ENCODE results near the gene PIP4P1. TPM values are rescaled to one million over a fixed set of nuclear protein-coding genes. Genes with fewer than 3 reads are reported as not detected.
A peak's percentile ranks its signal among the peaks of the same experiment; 100 is the strongest.

PIP4P1 gene
- total and polyA plus RNA-seq, 2 of the 8 experiments (the other 6 are each of a cell fraction or from before 2014, with no cell fraction given), result 29.5 to 60.0 TPM

DNA sequence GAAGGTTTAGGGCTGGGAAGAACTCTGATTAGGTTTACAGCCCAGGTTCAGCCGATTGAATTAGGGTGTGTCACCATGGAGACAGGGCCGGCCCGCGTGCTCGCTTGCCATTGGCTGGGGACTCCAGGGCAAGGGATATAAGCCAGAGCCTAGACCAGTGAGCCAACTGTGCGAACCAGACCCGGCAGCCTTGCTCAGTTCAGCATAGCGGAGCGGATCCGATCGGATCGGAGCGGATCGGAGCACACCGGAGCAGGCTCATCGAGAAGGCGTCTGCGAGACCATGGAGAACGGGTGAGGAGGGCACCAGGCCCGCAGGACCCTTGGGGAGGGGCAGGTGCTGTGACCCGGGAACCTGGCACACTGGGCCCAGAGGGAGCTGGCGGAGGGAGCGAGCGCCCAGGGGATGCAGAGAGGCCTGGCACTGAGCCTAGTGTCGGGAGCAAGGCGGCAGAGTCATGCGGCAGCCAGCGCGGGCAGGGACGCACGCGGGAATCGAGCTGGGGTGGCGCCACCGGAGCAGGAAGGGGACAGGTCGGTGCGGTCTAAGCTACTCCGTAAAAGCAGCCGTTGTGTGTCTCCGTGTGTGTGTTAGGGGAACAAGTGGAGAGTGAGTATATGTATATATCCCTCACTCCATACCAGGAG is 8.1 kb upstream of the PIP4P1 start, which contains the start of gene PNP:
TSS of gene PNP (plus strand) at position 165 of the 648 bp plus-strand sequence. CDS start at position 284, 119 bp downstream.
- Histone ChIP-seq H2BK12ac (ENCODE audit: low read depth, low read length) (peak within 1 kb of the TSS; percentile 93), H3K27ac (ENCODE audit: low read depth, low read length) (peak within 1 kb of the TSS; percentile 63), H3K18ac (ENCODE audit: extremely low read depth, low read length) (peak within 1 kb of the TSS; percentile 85), H3K23ac (ENCODE audit: insufficient read length) (no peak within 1 kb of the TSS), H2AK5ac (ENCODE audit: low read depth, low read length) (no peak within 1 kb of the TSS; the same call in 1 of the 2 replicates), H4K91ac (replicated peaks; ENCODE audit: insufficient read length, low read length) (peak within 1 kb of the TSS; percentile 86), H3K4me3 (ENCODE audit: extremely low read depth in 1 of 4, insufficient read depth in 2 of 4, low read depth in 3 of 4, low read length in 4 of 4) (peak within 1 kb of the TSS; percentile 85 to 97 (median 90)), H2BK120ac (replicated peaks; ENCODE audit: low read depth, low read length) (peak within 1 kb of the TSS; percentile 59), H4K20me1 (replicated peaks in 1 of 2; ENCODE audit: control insufficient read depth in 1 of 2, insufficient read depth in 2 of 2, low read length in 2 of 2) (peaks cover 4 to 8% of the 10 kb centered on the region in 2 experiments), H3K9ac (replicated peaks in 1 of 4; ENCODE audit: extremely low read depth in 1 of 4, low read depth in 3 of 4, low read length in 3 of 4) (peak within 1 kb of the TSS; percentile 78 to 95 (median 92)), H3K23me2 (ENCODE audit: low read depth, low read length) (peaks cover 10% of the 10 kb centered on the region), H4K5ac (ENCODE audit: insufficient read length, low read depth, low read length) (peak within 1 kb of the TSS; percentile 86), H2AFZ (ENCODE audit: low read length) (peak within 1 kb of the TSS; percentile 52), H3K27me3 (replicated peaks in 1 of 4; ENCODE audit: control insufficient read depth in 3 of 4, extremely low read depth in 1 of 4, insufficient read depth in 3 of 4, low read length in 3 of 4) (no peaks in the 10 kb centered on the region; a peak in 1 of 7 replicates), H3K79me1 (ENCODE audit: low read depth, low read length) (peaks cover 12% of the 10 kb centered on the region; the same call in 1 of the 2 replicates), H3K79me2 (ENCODE audit: control insufficient read depth in 1 of 2, insufficient read depth in 2 of 2, low read length in 2 of 2) (peaks cover 14 to 36% of the 10 kb centered on the region in 2 experiments; a peak in 3 of 4 replicates), H4K8ac (ENCODE audit: extremely low read depth, insufficient read depth, low read length) (peak within 1 kb of the TSS; percentile 96; the same call in 1 of the 2 replicates), H3K4me2 (ENCODE audit: insufficient read depth in 1 of 2, low read depth in 2 of 2, low read length in 2 of 2) (peak within 1 kb of the TSS; percentile 92 to 100), H2BK5ac (ENCODE audit: low read depth, low read length) (peak within 1 kb of the TSS; percentile 86), H3K36me3 (ENCODE audit: control insufficient read depth in 2 of 4, insufficient read depth in 4 of 4, low read length in 3 of 4) (peaks cover 8 to 20% (median 18%) of the 10 kb centered on the region in 4 experiments; a peak in 7 of 8 replicates), H2BK15ac (ENCODE audit: low read length) (0 out of 2 replicates have a peak within 1 kb of the TSS, but pooled peaks have one; percentile 76), H2BK20ac (ENCODE audit: low read length) (no peak within 1 kb of the TSS; the same call in 1 of the 2 replicates), H3K4me1 (replicated peaks in 1 of 4; ENCODE audit: control insufficient read depth in 3 of 4, insufficient read depth in 4 of 4, low read length in 3 of 4) (peaks cover 0 to 5% (median 2%) of the 10 kb centered on the region in 4 experiments; a peak in 3 of 7 replicates), H3K56ac (replicated peaks; ENCODE audit: insufficient read length, low read depth, low read length) (peak within 1 kb of the TSS; percentile 56), H3K14ac (ENCODE audit: insufficient read length) (peak within 1 kb of the TSS; percentile 24), H3K4ac (replicated peaks; ENCODE audit: insufficient read length, low read depth, low read length) (peak within 1 kb of the TSS; percentile 97), H3K9me3 (ENCODE audit: insufficient read depth in 2 of 2, low read depth in 1 of 2, low read length in 1 of 2) (no peaks in the 10 kb centered on the region)
- CTCF ChIA-PET (ENCODE audit: partially characterized antibody), result interaction anchor here (1.2 to 1.7 kb wide), 3 partner anchors 54 to 144 kb away, joined by 3 to 10 read pairs (median 4); no protein-coding TSS in a partner anchor
- POLR2A ChIA-PET (ENCODE audit: partially characterized antibody), result interaction anchor here (0.6 to 6.7 kb wide), 53 partner anchors 7 to 685 kb away, joined by 3 to 88 read pairs (median 4); partner anchors contain the start of genes APEX1, CCNB1IP1, KLHL33 and OSGEP
- DNase-seq (ENCODE audit: low read depth in 1 of 2, low spot score in 2 of 2), result peak; percentile 78 to 96
- FAIRE-seq, result peak; percentile 52
- 1% methylated on average over 40 of the region's 40 CpGs; no CpG with 5 or more reads in 1 of the 2 experiments for WGBS, 2 experiments (ENCODE audit: extremely low coverage in 1 of 2, insufficient coverage in 1 of 2, insufficient read length in 1 of 2, insufficient replicate concordance in 2 of 2, low coverage in 1 of 2, low lambda C conversion rate in 2 of 2, missing lambda C conversion rate in 1 of 2)
- TF ChIP-seq POLR2A (IDR thresholded peaks at IDR 0.05; ENCODE audit: control extremely low read depth in 1 of 2, low read depth in 2 of 2, low read length in 2 of 2), result peak; percentile 99 to 100
- TF ChIP-seq, protein P1, sequence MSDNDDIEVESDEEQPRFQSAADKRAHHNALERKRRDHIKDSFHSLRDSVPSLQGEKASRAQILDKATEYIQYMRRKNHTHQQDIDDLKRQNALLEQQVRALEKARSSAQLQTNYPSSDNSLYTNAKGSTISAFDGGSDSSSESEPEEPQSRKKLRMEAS (IDR thresholded peaks at IDR 0.05), result peak; percentile 63
- peak; percentile 72 for TF ChIP-seq KDM4A (IDR thresholded peaks at IDR 0.05; ENCODE audit: low read depth, low read length, severe bottlenecking)
- TF ChIP-seq PHF8 (conservative IDR thresholded peaks at IDR 0.05; ENCODE audit: low read depth, low read length), result peak; percentile 83
- TF ChIP-seq RBBP5 (IDR thresholded peaks at IDR 0.05; ENCODE audit: borderline replicate concordance, low read depth, low read length), result no peak; the same call in 1 of the 2 replicates
- TF ChIP-seq SAP30 (IDR thresholded peaks at IDR 0.05; ENCODE audit: insufficient read depth, insufficient replicate concordance, low read length), result peak; percentile 78
- peak; percentile 13; the same call in 1 of the 2 replicates for TF ChIP-seq CHD2 (IDR thresholded peaks at IDR 0.05; ENCODE audit: low read length)
- peak; percentile 97 for TF ChIP-seq GTF2F1 (IDR thresholded peaks at IDR 0.05; ENCODE audit: borderline replicate concordance, low read depth, low read length)
- peak in 1 of 2 experiments; percentile 74; a peak in 2 of 4 replicates for TF ChIP-seq SIN3A (conservative IDR thresholded peaks at IDR 0.05 in 1 of 2, IDR thresholded peaks at IDR 0.05 in 1 of 2; ENCODE audit: low read depth in 1 of 2, low read length in 2 of 2)
- no peak for TF ChIP-seq SP4 (IDR thresholded peaks at IDR 0.05; ENCODE audit: low read length)
- peak; percentile 99 for TF ChIP-seq TAF1 (IDR thresholded peaks at IDR 0.05; ENCODE audit: low read depth, low read length)
